Neutrophil (primary cell): ENCODE data around the gene SYTL2.

Source experiments
- H3K27ac ChIP-seq: fragments of 200-600 bp; sonication (generic); 2 replicates; pipeline ENCODE4 v1.5.1; 2016; ENCODE audit warnings: mild to moderate bottlenecking, moderate library complexity
- H3K27me3 ChIP-seq: fragments of 200-600 bp; sonication (generic); 2 replicates; pipeline ENCODE4 v1.6.0; 2016; ENCODE audit warnings: mild to moderate bottlenecking
- H3K36me3 ChIP-seq: fragments of 200-600 bp; sonication (generic); 2 replicates; pipeline ENCODE4 v1.5.1; 2017
- H3K4me1 ChIP-seq, 2 experiments: fragments of 200-600 bp in 1 of 2; sonication (generic) in 1 of 2; 1 replicate in 1 of 2; 2 replicates in 1 of 2; pipeline versions ENCODE4 v1.5.1 to v1.6.1; 2013 to 2016; ENCODE audit warnings: low read depth in 1 of 2, low read length in 1 of 2, mild to moderate bottlenecking in 1 of 2, moderate library complexity in 1 of 2; ENCODE audit not compliant: control insufficient read depth in 1 of 2, insufficient read depth in 1 of 2
- H3K4me3 ChIP-seq, 2 experiments: fragments of 200-600 bp in 1 of 2; sonication (generic) in 1 of 2; 1 replicate in 1 of 2; 2 replicates in 1 of 2; pipeline ENCODE4 v1.5.1; 2013 to 2016; ENCODE audit warnings: low read depth in 1 of 2, low read length in 1 of 2, mild to moderate bottlenecking in 1 of 2, moderate library complexity in 1 of 2
- H3K9me3 ChIP-seq: fragments of 200-600 bp; sonication (generic); 2 replicates; pipeline ENCODE4 v1.5.1; 2016
- CTCF ChIP-seq: fragments of 200-600 bp; sonication (generic); IDR thresholded peaks from 2 replicates; pipeline ENCODE4 v1.5.1; 2016; ENCODE audit warnings: antibody characterized with exemption

SYTL2 gene

DNA sequence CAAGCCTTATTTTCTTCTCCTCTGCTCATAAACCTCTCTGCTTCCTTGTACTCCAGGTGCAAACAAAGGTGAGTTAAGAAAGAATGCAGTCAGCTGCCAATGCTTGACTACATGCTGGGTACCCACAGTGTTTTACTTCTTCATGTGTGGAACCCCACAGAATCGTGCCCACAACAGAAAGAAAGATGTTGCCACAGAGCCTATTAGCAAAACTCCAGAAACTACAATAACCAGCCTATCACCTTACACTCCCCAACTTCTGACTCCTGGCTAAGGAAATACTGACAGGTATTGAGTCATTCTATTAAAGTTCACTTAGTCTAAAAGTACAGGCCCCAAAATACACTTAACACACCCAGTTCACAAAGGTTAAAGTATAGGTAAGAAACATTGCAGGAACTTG lies 68.1 kb downstream of the SYTL2 start:
- Histone ChIP-seq H3K4me1 (peaks cover 5 to 7% of the 10 kb centered on the region in 2 experiments), H3K27ac (no peak overlapping the region)
- no peak for TF ChIP-seq CTCF

DNA sequence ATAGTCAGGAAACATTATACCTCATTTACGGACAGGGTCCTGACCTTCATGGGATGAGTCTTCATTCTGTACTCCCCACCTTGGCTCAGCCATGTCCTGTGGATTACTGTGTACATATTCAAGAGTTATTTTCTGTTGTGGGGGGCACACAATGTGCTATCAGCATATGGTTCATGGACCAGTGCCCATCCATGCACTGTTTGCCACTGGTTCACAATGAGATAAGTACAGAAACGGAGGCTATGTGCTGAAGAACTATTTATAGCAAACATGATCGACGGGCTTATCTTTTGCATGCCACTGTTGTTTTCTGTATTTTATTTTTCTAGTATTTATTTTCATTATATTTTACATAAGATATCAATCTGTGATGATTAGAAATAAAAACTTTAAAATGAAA lies 68.6 kb downstream of the SYTL2 start:
- H3K27me3 ChIP-seq: no peaks in the 10 kb centered on the region
- no peak overlapping the region for H3K27ac ChIP-seq
- peaks cover 5 to 7% of the 10 kb centered on the region in 2 experiments for H3K4me1 ChIP-seq
- H3K9me3 ChIP-seq: no peaks in the 10 kb centered on the region
- H3K36me3 ChIP-seq: no peaks in the 10 kb centered on the region
- TF ChIP-seq CTCF: no peak
- no peak overlapping the region for H3K4me3 ChIP-seq

More for the DNA sequence above, 68.1 kb downstream of the SYTL2 start:
- Histone ChIP-seq H3K9me3 (no peaks in the 10 kb centered on the region), H3K27me3 (no peaks in the 10 kb centered on the region), H3K36me3 (no peaks in the 10 kb centered on the region), H3K4me3 (no peak overlapping the region)

- TF ChIP-seq CTCF: no peak
- H3K4me3 ChIP-seq: no peak overlapping the region
- H3K27ac ChIP-seq: no peak overlapping the region
- H3K27me3 ChIP-seq: no peaks in the 10 kb centered on the region
- no peaks in the 10 kb centered on the region for H3K9me3 ChIP-seq
- H3K36me3 ChIP-seq: no peaks in the 10 kb centered on the region
- H3K4me1 ChIP-seq: no peaks in the 10 kb centered on the region
Observed at GRCh38 chr11:85740481-85741400, 70.2 kb downstream of the SYTL2 start.

- Histone ChIP-seq H3K4me1 (no peaks in the 10 kb centered on the region), H3K36me3 (no peaks in the 10 kb centered on the region), H3K4me3 (no peak overlapping the region), H3K27ac (no peak overlapping the region), H3K27me3 (no peaks in the 10 kb centered on the region), H3K9me3 (no peaks in the 10 kb centered on the region)
- TF ChIP-seq CTCF: no peak
Observed at GRCh38 chr11:85737738-85738137, 73.2 kb downstream of the SYTL2 start.

- Histone ChIP-seq H3K4me3 (no peak overlapping the region), H3K27ac (no peak overlapping the region), H3K27me3 (no peaks in the 10 kb centered on the region), H3K4me1 (no peaks in the 10 kb centered on the region), H3K9me3 (no peaks in the 10 kb centered on the region), H3K36me3 (no peaks in the 10 kb centered on the region)
- TF ChIP-seq CTCF: no peak
Observed at GRCh38 chr11:85735876-85736460, 75.0 kb downstream of the SYTL2 start.
